ENCODE measurements around the gene NMNAT3.

- no peak for TF ChIP-seq CTCF (IDR thresholded peaks at IDR 0.05; ENCODE audit: low read depth, low read length)
- TF ChIP-seq EZH2phosphoT487 (IDR thresholded peaks at IDR 0.05; ENCODE audit: low read depth) = no peak
Observed at GRCh38 chr3:139524841-139525636, 152.7 kb downstream of the NMNAT3 start.

Data from OCI-LY3 (cell line).